ENCODE results near the gene GATA6. TPM values are rescaled to one million over a fixed set of nuclear protein-coding genes. Genes with fewer than 3 reads are reported as not detected.

Gene GATA6
- total and polyA plus RNA-seq, 2 of the 13 experiments (the other 11 are each of a cell fraction or from before 2014, with no cell fraction given), result 0.84 to 3.2 TPM

GRCh38 chr18:22198163-22198562, 28.8 kb downstream of the GATA6 start:
- CTCF ChIA-PET (ENCODE audit: low intra/inter-chr PET ratio, low total read pairs), result no interaction called here

More at GRCh38 chr18:22198163-22198562, 28.8 kb downstream of the GATA6 start:
- Histone ChIP-seq H3K9me3 (ENCODE audit: low read length) (no peaks in the 10 kb centered on the region), H3K9ac (ENCODE audit: insufficient read depth, low read depth, low read length) (no peak overlapping the region), H3K27me3 (ENCODE audit: control insufficient read depth in 1 of 2, insufficient read depth in 2 of 2, low read length in 2 of 2) (no peaks in the 10 kb centered on the region), H3K36me3 (replicated peaks in 1 of 2; ENCODE audit: control insufficient read depth in 1 of 2, insufficient read depth in 2 of 2, low read length in 2 of 2) (no peaks in the 10 kb centered on the region), H3K27ac (ENCODE audit: extremely low read length, insufficient read depth, low read length) (no peak overlapping the region), H2AFZ (ENCODE audit: low read length) (no peak overlapping the region), H3K4me3 (replicated peaks in 1 of 3; ENCODE audit: insufficient read depth in 1 of 3, low read depth in 2 of 3, low read length in 3 of 3) (no peak overlapping the region), H3K4me2 (ENCODE audit: low read depth, low read length) (no peak overlapping the region), H4K20me1 (ENCODE audit: insufficient read depth, low read length) (no peaks in the 10 kb centered on the region), H3K79me2 (ENCODE audit: insufficient read depth, low read length) (no peaks in the 10 kb centered on the region), H3K4me1 (ENCODE audit: insufficient read depth, low read length) (peaks cover 22% of the 10 kb centered on the region)
- TF ChIP-seq THAP11 (CRISPR knock-in tag; IDR thresholded peaks at IDR 0.05) (no peak), CEBPB (IDR thresholded peaks at IDR 0.05; ENCODE audit: borderline replicate concordance, low read depth, low read length) (no peak), CHD4 (IDR thresholded peaks at IDR 0.05; ENCODE audit: borderline replicate concordance, low read length) (no peak), EED (CRISPR knock-in tag; IDR thresholded peaks at IDR 0.05) (no peak), ZNF850 (CRISPR knock-in tag; conservative IDR thresholded peaks at IDR 0.05) (no peak), NR2F6 (IDR thresholded peaks at IDR 0.05) (no peak), NR2F6 (CRISPR knock-in tag; IDR thresholded peaks at IDR 0.05) (no peak), ZBTB40 (IDR thresholded peaks at IDR 0.05) (no peak), ZBTB40 (CRISPR knock-in tag; IDR thresholded peaks at IDR 0.05) (no peak)
- TF ChIP-seq, protein P1, sequence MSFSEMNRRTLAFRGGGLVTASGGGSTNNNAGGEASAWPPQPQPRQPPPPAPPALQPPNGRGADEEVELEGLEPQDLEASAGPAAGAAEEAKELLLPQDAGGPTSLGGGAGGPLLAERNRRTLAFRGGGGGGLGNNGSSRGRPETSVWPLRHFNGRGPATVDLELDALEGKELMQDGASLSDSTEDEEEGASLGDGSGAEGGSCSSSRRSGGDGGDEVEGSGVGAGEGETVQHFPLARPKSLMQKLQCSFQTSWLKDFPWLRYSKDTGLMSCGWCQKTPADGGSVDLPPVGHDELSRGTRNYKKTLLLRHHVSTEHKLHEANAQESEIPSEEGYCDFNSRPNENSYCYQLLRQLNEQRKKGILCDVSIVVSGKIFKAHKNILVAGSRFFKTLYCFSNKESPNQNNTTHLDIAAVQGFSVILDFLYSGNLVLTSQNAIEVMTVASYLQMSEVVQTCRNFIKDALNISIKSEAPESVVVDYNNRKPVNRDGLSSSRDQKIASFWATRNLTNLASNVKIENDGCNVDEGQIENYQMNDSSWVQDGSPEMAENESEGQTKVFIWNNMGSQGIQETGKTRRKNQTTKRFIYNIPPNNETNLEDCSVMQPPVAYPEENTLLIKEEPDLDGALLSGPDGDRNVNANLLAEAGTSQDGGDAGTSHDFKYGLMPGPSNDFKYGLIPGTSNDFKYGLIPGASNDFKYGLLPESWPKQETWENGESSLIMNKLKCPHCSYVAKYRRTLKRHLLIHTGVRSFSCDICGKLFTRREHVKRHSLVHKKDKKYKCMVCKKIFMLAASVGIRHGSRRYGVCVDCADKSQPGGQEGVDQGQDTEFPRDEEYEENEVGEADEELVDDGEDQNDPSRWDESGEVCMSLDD (CRISPR knock-in tag; IDR thresholded peaks at IDR 0.05; ENCODE audit: borderline replicate concordance), result no peak
- TF ChIP-seq, protein P2, sequence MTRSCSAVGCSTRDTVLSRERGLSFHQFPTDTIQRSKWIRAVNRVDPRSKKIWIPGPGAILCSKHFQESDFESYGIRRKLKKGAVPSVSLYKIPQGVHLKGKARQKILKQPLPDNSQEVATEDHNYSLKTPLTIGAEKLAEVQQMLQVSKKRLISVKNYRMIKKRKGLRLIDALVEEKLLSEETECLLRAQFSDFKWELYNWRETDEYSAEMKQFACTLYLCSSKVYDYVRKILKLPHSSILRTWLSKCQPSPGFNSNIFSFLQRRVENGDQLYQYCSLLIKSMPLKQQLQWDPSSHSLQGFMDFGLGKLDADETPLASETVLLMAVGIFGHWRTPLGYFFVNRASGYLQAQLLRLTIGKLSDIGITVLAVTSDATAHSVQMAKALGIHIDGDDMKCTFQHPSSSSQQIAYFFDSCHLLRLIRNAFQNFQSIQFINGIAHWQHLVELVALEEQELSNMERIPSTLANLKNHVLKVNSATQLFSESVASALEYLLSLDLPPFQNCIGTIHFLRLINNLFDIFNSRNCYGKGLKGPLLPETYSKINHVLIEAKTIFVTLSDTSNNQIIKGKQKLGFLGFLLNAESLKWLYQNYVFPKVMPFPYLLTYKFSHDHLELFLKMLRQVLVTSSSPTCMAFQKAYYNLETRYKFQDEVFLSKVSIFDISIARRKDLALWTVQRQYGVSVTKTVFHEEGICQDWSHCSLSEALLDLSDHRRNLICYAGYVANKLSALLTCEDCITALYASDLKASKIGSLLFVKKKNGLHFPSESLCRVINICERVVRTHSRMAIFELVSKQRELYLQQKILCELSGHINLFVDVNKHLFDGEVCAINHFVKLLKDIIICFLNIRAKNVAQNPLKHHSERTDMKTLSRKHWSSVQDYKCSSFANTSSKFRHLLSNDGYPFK (CRISPR knock-in tag; IDR thresholded peaks at IDR 0.05; ENCODE audit: borderline replicate concordance), result no peak
- no TSS peak for BruUV-seq (replicated peaks)
- POLR2A ChIA-PET, result no interaction called here
- no peak for DNase-seq (ENCODE audit: low spot score)
- intact Hi-C loops (cut with micrococcal nuclease; ENCODE audit: unreplicated experiment), result no loop called here
- WGBS (ENCODE audit: low lambda C conversion rate), result 96% methylated on average over 7 of the region's 7 CpGs
- no peak for ATAC-seq
- in situ Hi-C loops (cut with HindIII; ENCODE audit: extremely low pct_ligation_motif_present, low pct_unique_long_range_greater_than_20kb), result no loop called here
- no peak for FAIRE-seq
